Stromal cell of bone marrow (primary cell): ENCODE measurements around the gene ABHD12B.

Source experiments
- DNase-seq: peaks from one replicate; pipeline ENCODE4 v3.0.0-alpha.2; 2012; ENCODE audit warnings: low read depth

The ABHD12B gene, protein sequence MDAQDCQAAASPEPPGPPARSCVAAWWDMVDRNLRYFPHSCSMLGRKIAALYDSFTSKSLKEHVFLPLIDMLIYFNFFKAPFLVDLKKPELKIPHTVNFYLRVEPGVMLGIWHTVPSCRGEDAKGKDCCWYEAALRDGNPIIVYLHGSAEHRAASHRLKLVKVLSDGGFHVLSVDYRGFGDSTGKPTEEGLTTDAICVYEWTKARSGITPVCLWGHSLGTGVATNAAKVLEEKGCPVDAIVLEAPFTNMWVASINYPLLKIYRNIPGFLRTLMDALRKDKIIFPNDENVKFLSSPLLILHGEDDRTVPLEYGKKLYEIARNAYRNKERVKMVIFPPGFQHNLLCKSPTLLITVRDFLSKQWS

DNA sequence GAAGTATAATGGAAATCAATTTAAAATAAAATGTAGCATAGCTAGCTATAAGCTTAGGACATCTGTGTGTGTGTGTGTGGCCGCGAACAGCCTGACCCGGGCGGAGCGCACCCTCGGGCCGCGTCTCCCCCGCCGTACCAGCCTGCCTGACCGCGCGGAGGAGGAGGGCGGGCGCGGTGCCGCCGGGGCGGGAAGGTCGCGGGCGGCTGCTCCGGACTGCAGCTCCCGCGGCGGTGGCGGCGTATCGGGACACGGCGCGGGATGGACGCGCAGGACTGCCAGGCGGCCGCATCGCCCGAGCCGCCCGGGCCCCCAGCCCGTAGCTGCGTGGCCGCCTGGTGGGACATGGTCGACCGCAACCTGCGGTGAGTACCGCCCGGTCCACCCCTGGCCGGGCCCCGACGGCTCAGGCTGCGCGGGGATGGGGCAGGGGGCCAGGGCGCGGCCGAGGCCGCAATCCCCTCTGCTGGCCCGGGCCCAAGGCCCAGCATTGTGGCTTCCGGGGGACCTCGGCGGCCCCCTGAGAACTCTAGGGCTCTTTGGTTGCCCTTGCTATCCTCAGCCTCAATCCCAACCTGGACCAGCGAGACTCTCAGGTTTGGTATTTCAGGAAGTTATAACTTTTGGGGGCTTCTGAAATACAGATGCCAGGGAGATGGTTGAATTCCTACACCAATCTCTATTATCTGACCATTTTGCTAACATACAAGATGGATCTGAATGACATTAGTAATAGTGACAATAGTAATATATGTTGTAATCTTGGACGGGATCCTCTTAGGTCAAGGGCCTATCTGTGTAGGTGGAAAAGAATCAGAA is at the start of gene ABHD12B:
TSS of gene ABHD12B (plus strand) at position 140 of the 819 bp plus-strand sequence. CDS start at position 262, 122 bp downstream.
- no peak for DNase-seq

DNA sequence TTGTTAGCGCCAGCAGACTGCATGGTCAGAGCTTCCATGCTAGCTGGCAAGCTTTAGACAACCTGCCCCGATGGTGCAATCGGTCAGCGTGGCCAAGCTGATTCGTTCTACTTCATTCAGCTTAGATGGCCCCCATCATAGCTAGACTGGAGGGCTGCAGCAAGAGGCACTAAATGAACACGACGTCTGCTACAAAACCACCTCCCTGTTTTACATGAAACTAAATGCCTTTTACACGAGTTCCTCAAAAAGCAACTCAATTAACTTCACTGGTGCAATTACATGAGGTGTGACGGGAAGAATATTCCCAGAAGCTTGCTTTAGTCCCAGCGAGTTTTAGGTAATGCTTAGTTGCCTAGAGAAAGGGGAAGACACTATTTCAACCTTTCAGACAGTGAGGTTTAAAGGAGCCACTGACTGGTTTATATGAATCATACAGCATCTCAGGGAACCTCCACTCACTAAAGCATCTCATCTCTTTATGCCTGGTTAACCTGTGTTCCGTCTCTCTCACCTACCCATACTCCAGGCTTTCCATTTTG is 49.3 kb upstream of the ABHD12B start:
- no peak for DNase-seq

DNA sequence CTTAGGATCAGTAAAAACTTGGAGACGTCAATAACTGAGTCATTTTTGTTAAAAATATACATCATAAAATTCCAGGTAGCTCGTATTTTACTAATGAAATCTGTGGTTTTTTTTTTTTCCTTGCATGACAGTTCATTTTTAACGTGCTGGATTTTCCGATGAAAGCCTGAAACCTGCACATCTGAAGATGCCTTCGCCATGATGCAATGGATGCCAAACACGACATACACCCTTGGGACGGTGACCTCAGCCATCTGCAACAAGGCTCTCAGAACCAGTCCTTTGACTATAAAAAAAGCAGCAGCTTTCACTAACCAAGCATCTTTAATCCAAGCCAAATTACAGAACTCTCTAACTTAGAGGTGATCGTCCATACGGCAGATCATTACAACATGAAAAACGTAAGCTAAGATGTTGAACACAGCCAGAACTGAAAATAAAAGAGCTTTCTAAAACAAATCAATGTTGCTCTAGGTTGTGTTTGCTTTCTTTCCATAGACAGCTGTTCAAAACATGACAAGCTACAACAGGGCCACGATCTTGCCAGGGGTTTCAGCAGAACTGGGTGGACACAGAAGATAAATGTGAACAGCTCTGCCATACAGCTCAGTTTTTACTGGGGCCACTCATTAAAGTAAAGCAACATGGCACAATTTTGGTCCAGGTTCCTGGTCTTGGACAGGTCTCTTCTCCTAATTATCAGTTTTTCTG is 48.6 kb upstream of the ABHD12B start:
- no peak for DNase-seq

DNA sequence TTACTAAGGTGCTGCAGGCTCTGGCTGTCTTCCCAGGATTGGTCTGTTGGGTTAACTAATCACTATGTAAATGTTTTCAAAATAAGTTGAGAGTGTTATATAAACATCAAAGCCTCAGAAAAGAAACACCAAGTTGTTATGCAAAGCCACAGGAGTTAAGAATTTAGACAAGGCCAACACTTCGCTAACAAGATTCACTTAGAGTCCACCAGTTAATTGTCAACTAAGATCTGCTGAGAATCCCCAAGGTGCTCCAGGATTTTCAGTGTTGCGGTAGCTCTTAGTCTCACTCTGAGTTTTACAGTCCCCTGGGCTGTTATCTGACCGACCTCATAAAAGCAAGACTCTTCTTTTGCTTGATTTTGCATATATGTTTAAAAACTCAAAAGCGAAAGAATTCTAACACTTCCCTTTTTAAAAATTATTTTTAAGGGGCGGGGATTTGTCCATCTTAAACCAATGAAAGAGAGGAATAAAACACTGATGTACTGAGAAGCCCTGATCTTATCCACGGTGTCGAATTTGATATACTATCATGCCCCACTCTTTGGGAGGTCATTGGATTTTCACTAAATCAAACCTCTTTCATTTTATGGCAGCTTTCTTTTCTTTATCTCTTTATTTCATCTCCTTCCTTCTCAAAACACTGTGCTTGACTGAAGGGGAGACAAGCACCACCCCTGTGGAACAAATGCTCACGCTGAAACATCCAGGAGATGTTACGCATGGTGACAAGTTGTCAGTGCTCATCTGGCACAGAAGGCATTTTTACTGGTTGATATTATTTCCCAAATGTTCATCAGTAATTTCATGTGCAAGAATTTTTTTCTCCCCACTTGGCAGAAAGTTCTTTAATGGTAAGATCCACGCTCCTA is 47.9 kb upstream of the ABHD12B start:
- no peak for DNase-seq

DNA sequence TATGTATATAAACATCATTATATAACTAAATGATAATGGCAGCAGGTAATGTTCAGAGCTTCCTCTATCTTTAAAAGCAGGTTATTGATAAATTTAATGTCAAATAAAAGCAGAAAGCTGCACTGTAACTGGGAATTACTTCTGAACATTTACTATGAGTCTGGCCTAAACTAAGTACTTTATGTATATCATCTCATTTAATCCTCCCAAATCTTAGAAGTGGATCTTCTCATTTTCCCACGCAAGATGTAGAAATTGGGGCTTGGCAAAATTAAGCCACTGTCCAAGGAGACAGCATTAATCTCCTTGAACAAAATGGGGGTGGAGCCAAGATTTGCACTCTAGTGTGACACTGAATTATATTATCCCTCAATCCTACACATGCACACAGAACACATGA is 46.5 kb upstream of the ABHD12B start:
- DNase-seq = no peak

DNA sequence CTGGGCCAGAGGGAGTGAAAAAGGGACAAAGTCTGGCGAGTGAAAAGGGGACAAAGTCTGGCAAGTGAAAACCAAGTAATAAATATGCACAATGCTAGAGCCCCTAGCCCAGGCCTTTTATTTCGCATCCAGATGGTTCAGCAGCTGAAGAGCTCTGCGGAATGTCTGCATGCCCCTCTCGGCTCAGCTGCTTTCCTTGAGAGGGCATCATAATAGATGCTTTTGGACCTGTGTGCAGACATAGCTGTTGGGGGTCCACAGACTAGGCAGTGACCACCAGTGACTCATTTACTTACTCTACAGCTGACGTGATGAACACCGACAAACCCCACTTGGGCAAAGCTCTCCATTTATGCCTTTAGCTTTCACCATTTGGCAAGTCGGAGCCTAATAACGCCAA is 45.2 kb upstream of the ABHD12B start:
- no peak for DNase-seq

DNA sequence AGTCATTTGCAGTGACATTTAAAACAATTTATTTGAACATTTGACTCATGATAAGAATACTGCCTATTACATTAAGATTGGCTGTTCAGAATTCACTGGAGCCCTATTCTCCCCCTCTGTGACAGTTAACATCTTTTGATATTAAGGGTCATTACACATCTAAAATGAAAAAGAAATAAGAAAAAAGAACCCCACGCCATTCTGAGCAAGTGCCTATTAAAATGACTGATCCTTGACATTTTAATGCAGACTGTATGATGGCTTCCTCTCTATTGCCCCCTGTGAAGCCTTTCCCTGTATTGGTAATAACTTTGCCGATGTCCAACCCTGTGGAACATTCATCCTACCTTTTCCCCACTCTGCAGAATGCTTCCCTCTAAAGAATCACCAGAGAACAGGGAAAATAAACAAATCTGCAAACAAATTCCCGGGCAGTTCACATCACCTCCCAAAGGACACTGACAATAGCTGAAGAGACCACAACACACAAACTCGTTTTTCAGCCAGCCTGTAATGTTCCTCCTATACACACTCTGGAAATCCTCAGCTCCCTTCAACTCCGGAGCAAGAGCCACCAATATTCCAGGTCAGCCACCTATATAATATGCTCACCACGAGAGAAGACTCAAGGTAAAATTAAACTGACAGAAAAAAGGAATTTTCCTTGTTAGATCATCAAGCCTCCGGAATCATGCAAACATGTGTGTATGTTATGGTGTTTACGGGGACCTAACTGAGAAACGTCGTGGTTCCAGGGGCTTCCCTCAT is 42.9 kb upstream of the ABHD12B start:
- DNase-seq = no peak

DNA sequence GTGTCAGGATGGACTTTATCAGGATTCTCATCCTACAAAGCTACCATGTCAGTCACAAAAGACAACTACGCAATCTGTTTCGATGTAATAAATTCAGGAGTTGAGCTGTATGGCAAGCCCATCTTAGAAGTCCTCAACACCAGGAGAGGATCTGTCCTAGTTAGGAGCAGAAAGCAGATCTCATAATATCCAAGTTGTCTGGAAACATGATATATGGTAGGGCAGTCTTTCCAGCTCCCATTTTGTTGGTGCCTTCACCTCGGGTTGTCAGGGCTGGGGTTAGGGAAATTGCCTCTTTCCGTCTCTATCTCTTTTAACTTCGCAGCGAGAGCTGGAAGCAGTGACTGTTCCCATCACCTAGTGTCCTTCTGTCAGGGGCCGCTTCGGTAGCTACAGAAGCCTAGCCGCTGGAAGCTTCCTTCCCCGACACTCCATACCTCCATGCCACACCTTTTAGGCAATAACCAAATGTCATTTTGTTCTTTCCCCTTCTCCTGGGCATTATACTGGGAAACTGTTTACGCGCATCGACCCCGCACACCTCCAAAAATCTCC is 42.3 kb upstream of the ABHD12B start:
- no peak for DNase-seq

DNA sequence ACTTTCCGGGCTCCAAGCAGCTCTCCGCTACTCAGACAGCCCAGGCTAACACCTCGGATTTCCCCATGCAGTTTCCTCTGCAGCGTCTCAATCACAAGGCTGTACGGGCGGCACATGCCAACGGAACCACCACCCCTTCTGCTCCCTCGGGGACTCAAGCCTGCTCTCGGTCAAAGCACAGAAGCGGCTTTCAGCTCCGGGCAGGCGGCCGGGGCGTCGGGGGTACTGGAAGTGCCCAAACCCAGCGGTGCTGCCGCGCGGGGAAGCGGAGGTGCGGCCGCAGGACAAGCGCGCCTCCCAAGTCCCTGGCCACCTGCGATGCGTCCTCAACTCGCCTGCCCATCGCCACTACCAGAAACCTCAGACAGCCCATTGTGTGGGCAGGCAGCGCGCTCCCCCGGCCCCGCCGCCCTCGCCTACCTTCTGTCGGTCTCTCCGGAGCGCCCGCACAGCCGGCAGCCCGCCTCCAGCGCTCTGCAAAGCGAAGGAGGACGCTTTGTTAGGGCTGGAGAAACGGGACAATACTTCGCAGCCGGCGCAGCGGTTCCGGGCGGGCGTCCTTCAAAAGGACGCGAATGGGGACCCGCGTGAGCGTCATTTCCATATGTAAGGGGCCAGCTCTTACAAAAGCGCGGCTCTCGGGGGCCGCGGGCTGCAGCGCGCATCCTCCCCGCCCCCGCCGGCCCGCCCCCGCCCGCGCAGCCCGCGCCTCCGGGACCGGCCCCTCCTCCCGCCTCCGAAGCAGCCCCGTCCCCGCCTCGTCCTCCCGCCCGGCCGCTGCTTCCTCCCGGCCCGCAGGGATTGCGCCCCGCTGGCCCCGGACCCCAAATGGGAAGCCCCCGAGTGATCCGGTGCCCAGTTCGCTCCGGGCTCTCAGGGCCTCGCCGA is 41.6 kb upstream of the ABHD12B start:
- DNase-seq = no peak

DNA sequence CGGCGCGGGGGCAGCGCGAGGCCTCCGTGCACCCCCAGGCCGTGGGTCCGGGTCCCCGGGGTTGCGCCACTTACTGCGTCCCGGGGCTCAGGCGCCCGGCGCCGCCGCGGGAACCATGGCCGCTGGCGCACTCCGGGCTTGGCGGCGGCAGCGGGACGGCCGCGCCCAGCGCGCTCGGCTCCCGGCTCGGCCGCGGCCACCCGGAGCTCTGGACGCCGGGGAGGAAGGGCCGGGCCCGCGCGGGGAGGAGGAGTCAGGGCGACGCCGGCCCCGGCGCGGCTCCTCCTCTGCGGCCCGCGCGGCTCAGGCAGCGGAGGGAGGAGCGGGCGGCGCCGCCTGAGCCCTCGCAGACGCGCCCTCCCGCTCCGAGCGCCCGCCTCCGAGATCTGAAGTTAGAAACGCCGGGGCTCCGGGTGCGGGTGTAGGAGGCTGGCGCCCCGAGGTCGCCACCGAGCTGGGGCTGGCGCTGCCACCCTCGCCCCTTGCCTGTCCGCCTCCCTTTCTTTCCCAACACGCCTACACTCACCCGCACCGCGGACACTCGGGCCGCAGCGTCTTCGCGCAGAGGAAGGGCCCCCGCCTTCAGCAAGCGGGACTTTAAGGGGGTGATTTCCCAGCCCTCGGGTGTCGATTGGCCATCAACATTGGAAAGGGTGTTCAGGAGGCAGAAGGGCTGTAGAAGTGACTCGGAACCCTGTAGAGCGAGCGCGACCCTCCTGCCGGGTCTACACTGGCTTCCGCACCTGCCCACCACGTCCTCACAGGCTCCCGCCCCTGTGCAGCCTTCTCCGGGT is 40.7 kb upstream of the ABHD12B start, which contains the start of gene NIN:
TSS of gene NIN (minus strand) at position 231 of the 794 bp plus-strand sequence. CDS start 9,106 bp downstream, outside the sequence.
- peak; percentile 70 for DNase-seq

DNA sequence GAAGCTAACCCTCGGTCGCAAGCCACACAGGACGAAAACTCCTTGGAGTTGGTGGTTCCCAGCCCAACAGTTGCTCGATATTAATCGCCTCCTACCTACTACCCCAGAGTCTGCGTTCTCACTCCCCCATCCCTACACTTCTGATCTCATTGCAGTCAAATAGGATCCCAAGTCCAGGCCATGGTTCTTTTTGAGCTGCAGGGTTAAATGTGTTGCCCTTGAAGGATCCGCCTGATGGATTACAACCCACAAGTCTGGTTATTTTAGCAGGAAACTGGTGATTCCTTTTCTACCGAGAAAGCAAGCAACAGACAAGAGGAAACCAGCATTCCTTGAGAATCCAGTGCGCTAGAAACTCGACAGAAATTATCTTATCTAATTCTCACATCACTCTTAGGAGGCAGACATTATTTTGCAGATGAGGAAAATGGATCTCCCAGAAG is 40.1 kb upstream of the ABHD12B start:
- DNase-seq = no peak

DNA sequence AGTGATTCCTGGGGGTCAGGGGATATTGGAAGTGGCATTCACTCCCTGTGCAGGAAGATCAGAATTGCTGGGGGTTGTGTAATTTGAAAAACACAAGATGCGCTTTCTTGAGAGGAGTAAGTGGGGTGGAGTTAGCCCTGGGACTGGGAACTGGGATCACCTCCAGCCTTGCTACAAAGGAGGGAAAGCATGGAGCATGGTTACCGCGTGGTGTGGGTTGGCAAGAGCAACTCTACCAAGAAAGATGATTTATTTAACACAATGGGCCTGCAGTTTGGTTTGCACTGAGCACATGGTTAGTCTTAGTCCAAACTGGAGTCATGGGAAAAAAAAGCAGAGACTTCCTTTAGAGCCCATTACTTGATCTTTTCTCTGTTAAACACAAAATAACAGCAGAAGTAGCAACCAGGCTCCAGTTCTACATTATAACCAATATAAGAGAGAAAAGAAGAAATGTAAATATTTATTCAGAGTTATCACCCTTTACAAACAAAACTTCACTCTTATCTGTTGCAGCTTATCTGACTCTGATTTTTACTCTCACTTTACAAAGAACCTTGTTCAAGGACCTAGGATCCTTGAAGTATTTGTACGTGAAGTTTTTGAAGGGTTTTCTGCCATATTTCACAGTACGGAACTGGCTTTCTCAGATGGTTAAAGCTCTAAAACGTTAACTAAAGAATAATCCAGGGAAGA is 38.8 kb upstream of the ABHD12B start:
- no peak for DNase-seq

DNA sequence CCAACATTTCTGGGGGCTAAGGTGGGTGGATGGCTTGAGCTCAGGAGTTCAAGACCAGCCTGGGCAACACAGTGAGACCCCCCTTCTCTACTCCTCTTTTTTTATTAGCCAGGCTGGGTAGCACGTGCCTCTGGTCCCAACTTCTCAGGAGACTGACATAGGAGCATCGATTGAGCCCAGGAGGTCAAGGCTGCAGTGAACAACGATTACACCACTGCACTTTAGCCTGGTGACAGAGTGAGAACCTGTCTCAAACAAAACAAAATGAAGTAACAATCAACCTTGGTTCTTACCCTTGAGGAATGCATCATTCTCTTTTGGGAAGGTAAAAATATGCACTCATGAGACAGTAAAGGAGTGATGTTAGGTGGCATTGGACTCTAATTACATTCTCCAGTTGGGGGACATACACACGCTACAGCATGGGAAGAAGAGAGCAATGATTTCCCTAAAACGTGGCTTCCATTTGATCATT is 37.0 kb upstream of the ABHD12B start:
- DNase-seq = no peak

DNA sequence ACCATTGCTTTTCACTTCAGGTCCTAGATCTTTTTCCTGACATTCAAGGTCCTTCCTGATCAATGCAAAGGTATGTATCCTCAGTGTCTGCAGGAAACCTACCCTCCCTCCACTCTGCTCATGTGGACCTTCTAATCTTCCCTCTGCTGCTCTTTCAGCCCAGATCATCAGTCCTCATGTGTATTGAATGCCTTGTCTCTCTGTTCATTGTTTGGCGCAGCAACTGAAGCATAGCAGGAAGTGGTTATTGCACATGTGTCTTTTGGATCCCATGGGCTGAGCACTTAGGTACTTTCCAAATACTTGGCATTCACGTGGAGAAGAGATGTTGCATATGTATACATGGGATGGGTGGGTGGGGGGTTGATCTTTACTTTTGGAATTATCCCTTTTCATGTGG is 36.6 kb upstream of the ABHD12B start:
- no peak for DNase-seq

DNA sequence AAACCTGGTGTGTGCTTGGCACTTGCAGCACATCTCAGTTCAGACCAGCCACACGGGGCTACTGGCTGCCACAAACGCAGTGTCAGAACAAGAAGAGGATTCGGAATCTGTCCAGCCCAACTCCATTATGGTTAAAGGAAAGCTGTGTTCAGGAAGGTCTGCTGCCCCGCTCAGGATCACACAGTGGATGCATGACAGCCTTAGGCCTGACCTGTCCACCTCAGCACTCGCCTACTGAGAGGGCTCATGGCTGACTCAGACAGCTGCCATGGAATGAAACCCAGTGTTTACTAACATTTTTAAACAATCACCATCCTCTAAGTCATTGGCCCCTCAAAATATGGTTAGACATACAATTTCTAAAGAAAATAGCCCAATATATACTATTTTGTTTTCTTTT is 35.3 kb upstream of the ABHD12B start:
- no peak for DNase-seq

DNA sequence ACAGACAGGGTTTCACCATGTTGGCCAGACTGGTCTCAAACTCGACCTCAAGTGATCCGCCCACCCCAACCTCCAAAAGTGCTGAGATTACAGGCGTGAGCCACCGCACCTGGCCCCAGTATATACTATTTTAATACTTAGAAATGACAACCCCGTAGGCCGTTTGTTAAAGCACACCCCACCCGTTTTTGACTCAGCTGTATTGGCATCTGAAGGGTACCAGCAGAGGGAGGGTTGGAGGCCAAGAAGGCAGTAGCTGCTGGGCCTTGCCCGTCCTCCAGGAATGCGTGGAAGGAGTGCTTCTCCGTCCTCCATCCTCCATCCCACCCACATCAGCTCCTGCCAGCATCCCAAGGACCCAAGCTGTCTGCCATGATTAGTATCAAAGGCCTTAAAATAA is 34.6 kb upstream of the ABHD12B start:
- no peak for DNase-seq

DNA sequence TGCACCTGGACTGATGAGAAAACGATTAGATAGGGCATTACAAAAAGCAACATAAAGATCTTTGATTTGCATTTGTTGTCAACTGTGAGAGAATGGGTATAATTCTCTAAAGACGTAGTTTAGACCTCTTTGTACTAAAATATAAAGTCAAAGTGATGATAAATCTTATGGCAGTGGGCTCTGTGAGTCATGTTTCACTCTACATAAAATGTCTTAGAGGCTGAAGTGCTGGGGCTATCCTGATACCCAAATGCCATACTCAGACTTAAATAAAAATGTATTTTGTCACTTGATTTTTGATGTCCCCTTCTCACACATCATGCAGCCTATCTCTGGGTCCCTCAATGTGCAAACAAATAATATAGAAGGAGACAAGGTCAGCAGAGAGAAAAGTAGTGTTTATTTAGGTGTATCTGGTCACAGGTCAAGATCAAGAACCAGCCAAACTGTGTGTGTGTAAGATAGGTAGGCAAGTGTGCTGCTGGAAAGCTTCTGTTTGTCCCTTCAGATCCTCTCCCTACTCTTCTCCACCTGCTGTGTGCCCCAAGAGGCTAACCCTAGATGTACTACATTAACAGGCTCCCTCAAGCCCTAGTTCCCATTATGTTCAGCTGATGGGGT is 33.9 kb upstream of the ABHD12B start:
- no peak for DNase-seq
